Measurements from ENCODE around the gene CORO2B.

Gene CORO2B

DNA sequence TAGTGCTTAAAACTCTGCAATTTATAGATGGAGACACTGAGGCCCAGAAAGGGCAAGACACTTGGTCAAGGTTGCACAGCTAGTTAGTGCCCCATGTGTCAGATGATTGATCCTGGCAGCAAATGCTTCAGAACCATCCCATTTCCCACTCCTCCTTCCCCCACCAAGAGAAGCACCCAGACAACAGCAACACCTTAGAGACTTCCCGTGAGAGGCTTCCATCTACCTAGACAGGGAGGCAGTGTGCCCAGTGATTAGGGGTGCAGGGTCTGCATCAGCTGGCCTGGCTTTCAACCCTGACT is 77.6 kb downstream of the CORO2B start:
- Histone ChIP-seq H3K9me2 (replicated peaks; ENCODE audit: insufficient read depth, low read length) (no peaks in the 10 kb centered on the region), H3K4me3 (ENCODE audit: low read length) (no peak overlapping the region), H3K27ac (ENCODE audit: low read length) (no peak overlapping the region), H4K20me1 (ENCODE audit: insufficient read depth, low read length) (no peaks in the 10 kb centered on the region), H3K79me2 (ENCODE audit: low read length) (no peaks in the 10 kb centered on the region), H3K9me3 (replicated peaks; ENCODE audit: insufficient read depth, low read length) (no peaks in the 10 kb centered on the region), H3K4me1 (ENCODE audit: low read length) (no peaks in the 10 kb centered on the region), H3K4me2 (ENCODE audit: low read depth, low read length) (no peak overlapping the region), H3K36me3 (replicated peaks; ENCODE audit: insufficient read depth, low read length) (no peaks in the 10 kb centered on the region), H3F3A (ENCODE audit: insufficient read depth, low read length) (no peaks in the 10 kb centered on the region), H2AFZ (ENCODE audit: low read length) (no peak overlapping the region), H3K27me3 (replicated peaks; ENCODE audit: insufficient read depth, low read length) (no peaks in the 10 kb centered on the region), H3K9ac (ENCODE audit: low read length) (no peak overlapping the region)
- TF ChIP-seq, protein P1, sequence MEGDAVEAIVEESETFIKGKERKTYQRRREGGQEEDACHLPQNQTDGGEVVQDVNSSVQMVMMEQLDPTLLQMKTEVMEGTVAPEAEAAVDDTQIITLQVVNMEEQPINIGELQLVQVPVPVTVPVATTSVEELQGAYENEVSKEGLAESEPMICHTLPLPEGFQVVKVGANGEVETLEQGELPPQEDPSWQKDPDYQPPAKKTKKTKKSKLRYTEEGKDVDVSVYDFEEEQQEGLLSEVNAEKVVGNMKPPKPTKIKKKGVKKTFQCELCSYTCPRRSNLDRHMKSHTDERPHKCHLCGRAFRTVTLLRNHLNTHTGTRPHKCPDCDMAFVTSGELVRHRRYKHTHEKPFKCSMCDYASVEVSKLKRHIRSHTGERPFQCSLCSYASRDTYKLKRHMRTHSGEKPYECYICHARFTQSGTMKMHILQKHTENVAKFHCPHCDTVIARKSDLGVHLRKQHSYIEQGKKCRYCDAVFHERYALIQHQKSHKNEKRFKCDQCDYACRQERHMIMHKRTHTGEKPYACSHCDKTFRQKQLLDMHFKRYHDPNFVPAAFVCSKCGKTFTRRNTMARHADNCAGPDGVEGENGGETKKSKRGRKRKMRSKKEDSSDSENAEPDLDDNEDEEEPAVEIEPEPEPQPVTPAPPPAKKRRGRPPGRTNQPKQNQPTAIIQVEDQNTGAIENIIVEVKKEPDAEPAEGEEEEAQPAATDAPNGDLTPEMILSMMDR (IDR thresholded peaks at IDR 0.05; ENCODE audit: low read length), result no peak
- no peak for TF ChIP-seq EZH2 (optimal IDR thresholded peaks at IDR 0.05; ENCODE audit: low read depth, low read length)
- TF ChIP-seq EZH2phosphoT487 (IDR thresholded peaks at IDR 0.05; ENCODE audit: low read length), result no peak
- DNase-seq, result no peak

DNA sequence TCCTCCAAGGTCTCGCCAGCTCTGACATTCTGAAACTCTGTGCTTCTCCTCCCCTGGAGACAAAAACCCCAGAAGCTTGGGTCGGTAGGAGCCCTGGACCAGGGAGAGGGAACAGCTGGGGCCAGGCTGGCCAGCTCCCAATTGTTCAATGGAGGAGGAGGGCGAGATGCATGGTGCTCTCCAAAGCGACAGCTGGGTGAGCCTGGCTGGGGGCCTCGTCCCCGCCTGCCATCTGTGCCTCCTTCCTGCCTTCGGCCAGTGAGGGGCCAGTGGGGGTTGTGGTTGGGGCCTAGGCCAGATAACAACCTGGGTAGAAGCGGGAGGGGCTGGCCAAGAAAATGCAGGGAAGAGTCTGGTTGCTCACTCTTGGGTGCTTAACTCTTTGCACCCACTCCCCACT is 79.4 kb downstream of the CORO2B start:
- Histone ChIP-seq H3K9ac (ENCODE audit: low read length) (no peak overlapping the region), H3K4me1 (ENCODE audit: low read length) (no peaks in the 10 kb centered on the region), H3K79me2 (ENCODE audit: low read length) (no peaks in the 10 kb centered on the region), H3K9me2 (replicated peaks; ENCODE audit: insufficient read depth, low read length) (no peaks in the 10 kb centered on the region), H2AFZ (ENCODE audit: low read length) (no peak overlapping the region), H3K36me3 (replicated peaks; ENCODE audit: insufficient read depth, low read length) (no peaks in the 10 kb centered on the region), H3F3A (ENCODE audit: insufficient read depth, low read length) (no peaks in the 10 kb centered on the region), H4K20me1 (ENCODE audit: insufficient read depth, low read length) (no peaks in the 10 kb centered on the region), H3K27me3 (replicated peaks; ENCODE audit: insufficient read depth, low read length) (no peaks in the 10 kb centered on the region), H3K27ac (ENCODE audit: low read length) (no peak overlapping the region), H3K4me3 (ENCODE audit: low read length) (no peak overlapping the region), H3K9me3 (replicated peaks; ENCODE audit: insufficient read depth, low read length) (no peaks in the 10 kb centered on the region), H3K4me2 (ENCODE audit: low read depth, low read length) (no peak overlapping the region)
- TF ChIP-seq EZH2phosphoT487 (IDR thresholded peaks at IDR 0.05; ENCODE audit: low read length), result no peak
- TF ChIP-seq EZH2 (optimal IDR thresholded peaks at IDR 0.05; ENCODE audit: low read depth, low read length), result no peak
- TF ChIP-seq, protein P1 (IDR thresholded peaks at IDR 0.05; ENCODE audit: low read length), result no peak
- DNase-seq, result no peak

- H3K4me3 ChIP-seq (ENCODE audit: low read length), result no peak overlapping the region
- no peak for DNase-seq
- no peaks in the 10 kb centered on the region for H3K27me3 ChIP-seq (replicated peaks; ENCODE audit: insufficient read depth, low read length)
- H3K9me2 ChIP-seq (replicated peaks; ENCODE audit: insufficient read depth, low read length), result no peaks in the 10 kb centered on the region
- H3K79me2 ChIP-seq (ENCODE audit: low read length), result no peaks in the 10 kb centered on the region
- H3K4me1 ChIP-seq (ENCODE audit: low read length), result no peaks in the 10 kb centered on the region
- TF ChIP-seq EZH2 (optimal IDR thresholded peaks at IDR 0.05; ENCODE audit: low read depth, low read length) (no peak), EZH2phosphoT487 (IDR thresholded peaks at IDR 0.05; ENCODE audit: low read length) (no peak)
- TF ChIP-seq, protein P1 (IDR thresholded peaks at IDR 0.05; ENCODE audit: low read length), result no peak
- H3K4me2 ChIP-seq (ENCODE audit: low read depth, low read length), result no peak overlapping the region
- no peak overlapping the region for H3K27ac ChIP-seq (ENCODE audit: low read length)
- no peaks in the 10 kb centered on the region for H3K9me3 ChIP-seq (replicated peaks; ENCODE audit: insufficient read depth, low read length)
- H3K9ac ChIP-seq (ENCODE audit: low read length), result no peak overlapping the region
- no peaks in the 10 kb centered on the region for H4K20me1 ChIP-seq (ENCODE audit: insufficient read depth, low read length)
- H2AFZ ChIP-seq (ENCODE audit: low read length), result no peak overlapping the region
- no peaks in the 10 kb centered on the region for H3F3A ChIP-seq (ENCODE audit: insufficient read depth, low read length)
- no peaks in the 10 kb centered on the region for H3K36me3 ChIP-seq (replicated peaks; ENCODE audit: insufficient read depth, low read length)
These were observed 80.0 kb downstream of the CORO2B start for GRCh38 chr15:68658641-68659358.
